ENCODE data around the gene CDH13.

GRCh38 chr16:82655720-82656490 lies 29.1 kb downstream of the CDH13 start:
- no peak for TF ChIP-seq POLR2AphosphoS5 (IDR thresholded peaks at IDR 0.05; ENCODE audit: borderline replicate concordance, low read depth, low read length)
- no peak for TF ChIP-seq EZH2 (IDR thresholded peaks at IDR 0.05)

All from SK-N-MC (cell line).